HepG2 (cell line): ENCODE measurements around the gene CBL. TPM values are rescaled to one million over a fixed set of nuclear protein-coding genes. Genes with fewer than 3 reads are reported as not detected.

Experiments used
- HCFC1 ChIP-seq: fragments of 150-350 bp; IDR thresholded peaks from 2 replicates; pipeline ENCODE4 v1.6.1; 2014; ENCODE audit warnings: low read depth, low read length
- HMGXB4 ChIP-seq, 2 experiments: sonication (generic) in 1 of 2; formaldehyde crosslinking in 1 of 2; IDR thresholded peaks; 2 replicates each; pipeline versions ENCODE4 v1.4.0 to v1.6.1; 2018 to 2020; ENCODE audit warnings: missing genetic modification reagents in 2 of 2, borderline replicate concordance in 1 of 2, low read depth in 1 of 2, mild to moderate bottlenecking in 1 of 2, missing biosample characterization in 1 of 2
- JUNB ChIP-seq: sonication (generic); formaldehyde crosslinking; IDR thresholded peaks from 2 replicates; pipeline ENCODE4 v1.8.0; 2022; ENCODE audit warnings: missing genetic modification reagents, mild to moderate bottlenecking, borderline replicate concordance
- KIAA2018 ChIP-seq: sonication (generic); formaldehyde crosslinking; IDR thresholded peaks from 2 replicates; pipeline ENCODE4 v1.5.0; 2020; ENCODE audit warnings: mild to moderate bottlenecking, missing genetic modification reagents, borderline replicate concordance
- MIER2 ChIP-seq: IDR thresholded peaks from 2 replicates; pipeline ENCODE4 v1.6.1; 2016; ENCODE audit warnings: missing biosample characterization, missing genetic modification reagents
- MIER3 ChIP-seq: IDR thresholded peaks from 2 replicates; pipeline ENCODE4 v1.6.1; 2016; ENCODE audit warnings: missing compliant biosample characterization, borderline replicate concordance
- MTERF4 ChIP-seq: sonication (generic); formaldehyde crosslinking; IDR thresholded peaks from 2 replicates; pipeline ENCODE4 v1.8.0; 2023; ENCODE audit warnings: mild to moderate bottlenecking, missing genetic modification reagents
- NCOA5 ChIP-seq: sonication (generic); formaldehyde crosslinking; IDR thresholded peaks from 2 replicates; pipeline ENCODE4 v1.4.0; 2020; ENCODE audit warnings: missing genetic modification reagents
- NPAS2 ChIP-seq: sonication (generic); formaldehyde crosslinking; IDR thresholded peaks from 2 replicates; pipeline ENCODE4 v1.8.0; 2022; ENCODE audit warnings: mild to moderate bottlenecking, missing genetic modification reagents, borderline replicate concordance
- PCBP1 ChIP-seq: fragments of 200-400 bp; formaldehyde crosslinking; IDR thresholded peaks from 2 replicates; pipeline ENCODE4 v1.6.1; 2017; ENCODE audit warnings: mild to moderate bottlenecking, low read depth, low read length, borderline replicate concordance
- RFX3 ChIP-seq: IDR thresholded peaks from 2 replicates; pipeline ENCODE4 v1.6.1; 2016; ENCODE audit warnings: missing biosample characterization, missing genetic modification reagents
- SAP130 ChIP-seq: IDR thresholded peaks from 2 replicates; pipeline ENCODE4 v1.6.1; 2016; ENCODE audit warnings: low read depth
- THYN1 ChIP-seq: sonication (generic); formaldehyde crosslinking; IDR thresholded peaks from 2 replicates; pipeline ENCODE4 v1.8.1; 2023; ENCODE audit warnings: low read depth, mild to moderate bottlenecking, moderate library complexity, missing genetic modification reagents, borderline replicate concordance
- ZBTB14 ChIP-seq: sonication (generic); formaldehyde crosslinking; IDR thresholded peaks from 2 replicates; pipeline ENCODE4 v1.4.0; 2020; ENCODE audit warnings: missing genetic modification reagents
- ZNF160 ChIP-seq: sonication (generic); formaldehyde crosslinking; IDR thresholded peaks from 2 replicates; pipeline ENCODE4 v1.8.0; 2022; ENCODE audit warnings: mild to moderate bottlenecking, inconsistent platforms, missing genetic modification reagents
- ZNF556 ChIP-seq: sonication (generic); formaldehyde crosslinking; IDR thresholded peaks from 2 replicates; pipeline ENCODE4 v1.4.0; 2020; ENCODE audit warnings: mild to moderate bottlenecking, missing genetic modification reagents, borderline replicate concordance
- ZNF570 ChIP-seq: sonication (generic); formaldehyde crosslinking; IDR thresholded peaks from 2 replicates; pipeline ENCODE4 v1.4.0; 2020; ENCODE audit warnings: mild to moderate bottlenecking, missing genetic modification reagents, borderline replicate concordance
- ZNF616 ChIP-seq: sonication (generic); formaldehyde crosslinking; IDR thresholded peaks from 2 replicates; pipeline ENCODE4 v1.5.0; 2020; ENCODE audit warnings: low read depth, mild to moderate bottlenecking, missing genetic modification reagents
- ZNF878 ChIP-seq: sonication (generic); formaldehyde crosslinking; IDR thresholded peaks from 2 replicates; pipeline ENCODE4 v1.8.1; 2023; ENCODE audit warnings: mild to moderate bottlenecking, missing genetic modification reagents, moderate library complexity
- polyA plus RNA-seq, 8 experiments: library from polyadenylated mRNA; depleted of rRNA in 3 of 8; stranded (reverse) in 7 of 8; unstranded in 1 of 8; fragments of >200 nt; fragmentation: Illumina TruSeq in 4 of 8; extraction: Trizol in 4 of 8; gene quantifications; 2 replicates each; pipeline versions ENCODE4 v1.2.1 to v1.2.3, GENCODE V29; 2011 to 2016; ENCODE audit warnings: low read depth in 4 of 8, missing spikeins in 1 of 8, mixed read lengths in 1 of 8; ENCODE audit not compliant: insufficient read depth in 1 of 8
- total RNA-seq, 5 experiments: library from RNA; depleted of rRNA; stranded (reverse); fragments of >200 nt; fragmentation: Illumina TruSeq; extraction: Trizol; gene quantifications; 2 replicates each; pipeline ENCODE4 v1.2.3, GENCODE V29; 2016; ENCODE audit warnings: low read depth in 1 of 5

CBL gene
- total and polyA plus RNA-seq, 2 of the 13 experiments (the other 11 are each of a cell fraction or from before 2014, with no cell fraction given) = 6.6 to 7.4 TPM

GRCh38 chr11:119169282-119169719, 36.8 kb upstream of the CBL start (continued):
- TF ChIP-seq KIAA2018 (CRISPR knock-in tag) (no peak), HMGXB4 (CRISPR knock-in tag; IDR thresholded peaks at IDR 0.05; ENCODE audit: borderline replicate concordance in 1 of 2, low read depth in 1 of 2) (no peak), NPAS2 (no peak), RFX3 (CRISPR knock-in tag) (no peak), MIER2 (CRISPR knock-in tag) (no peak), ZNF616 (CRISPR knock-in tag) (no peak), ZNF570 (CRISPR knock-in tag) (no peak), SAP130 (no peak), PCBP1 (no peak), ZNF878 (CRISPR knock-in tag) (no peak), ZBTB14 (no peak), JUNB (CRISPR knock-in tag) (no peak), MIER3 (no peak), MTERF4 (CRISPR knock-in tag) (no peak), NCOA5 (CRISPR knock-in tag) (no peak), ZNF160 (no peak), THYN1 (CRISPR knock-in tag) (no peak), ZNF556 (CRISPR knock-in tag) (0 out of 2 replicates have a peak, but pooled peaks have one; percentile 6), HCFC1 (no peak)
